ENCODE measurements around the gene FAM114A1.

The FAM114A1 gene

GRCh38 chr4:38859501-38859900 is 8.1 kb upstream of the FAM114A1 start:
- no peak for DNase-seq (ENCODE audit: low spot score)

- no peak for DNase-seq (ENCODE audit: low spot score)
Measured at GRCh38 chr4:38860788-38861424, 6.7 kb upstream of the FAM114A1 start.

- DNase-seq (ENCODE audit: low spot score), result no peak
Measured at GRCh38 chr4:38861791-38862190, 5.8 kb upstream of the FAM114A1 start.

- DNase-seq (ENCODE audit: low spot score), result no peak
Measured at GRCh38 chr4:38865445-38865844, 2.2 kb upstream of the FAM114A1 start.

- DNase-seq (ENCODE audit: low spot score), result no peak
Measured at GRCh38 chr4:38866973-38867477, 581 bp upstream of the FAM114A1 start.

GRCh38 chr4:38868059-38868960 is 704 bp downstream of the FAM114A1 start:
- peak; percentile 32 for DNase-seq (ENCODE audit: low spot score)

GRCh38 chr4:38869511-38869910 is 1.9 kb downstream of the FAM114A1 start:
- DNase-seq (ENCODE audit: low spot score), result peak; percentile 65

- DNase-seq (ENCODE audit: low spot score), result no peak
Measured at GRCh38 chr4:38870098-38870808, 2.6 kb downstream of the FAM114A1 start.

- no peak for DNase-seq (ENCODE audit: low spot score)
Measured at GRCh38 chr4:38871593-38871992, 4.0 kb downstream of the FAM114A1 start.

- no peak for DNase-seq (ENCODE audit: low spot score)
Measured at GRCh38 chr4:38872620-38873019, 5.0 kb downstream of the FAM114A1 start.

GRCh38 chr4:38873290-38873944 is 5.8 kb downstream of the FAM114A1 start:
- no peak for DNase-seq (ENCODE audit: low spot score)

GRCh38 chr4:38876636-38877035 is 9.0 kb downstream of the FAM114A1 start:
- DNase-seq (ENCODE audit: low spot score), result no peak

- DNase-seq (ENCODE audit: low spot score), result no peak
Measured at GRCh38 chr4:38884254-38884653, 16.6 kb downstream of the FAM114A1 start.

- peak; percentile 65 for DNase-seq (ENCODE audit: low spot score)
Measured at GRCh38 chr4:38889143-38889542, 21.5 kb downstream of the FAM114A1 start.

GRCh38 chr4:38891051-38891983 is 23.7 kb downstream of the FAM114A1 start:
- DNase-seq (ENCODE audit: low spot score), result no peak

GRCh38 chr4:38894322-38894982 is 26.8 kb downstream of the FAM114A1 start:
- DNase-seq (ENCODE audit: low spot score), result no peak

GRCh38 chr4:38896940-38897339 is 29.3 kb downstream of the FAM114A1 start:
- no peak for DNase-seq (ENCODE audit: low spot score)

GRCh38 chr4:38898245-38898644 is 30.6 kb downstream of the FAM114A1 start:
- no peak for DNase-seq (ENCODE audit: low spot score)

GRCh38 chr4:38902221-38902620 is 34.6 kb downstream of the FAM114A1 start:
- no peak for DNase-seq (ENCODE audit: low spot score)

- DNase-seq (ENCODE audit: low spot score), result no peak
Measured at GRCh38 chr4:38902695-38903094, 35.1 kb downstream of the FAM114A1 start.
